UCSD-AML1 (cell line): Measurements from ENCODE around the gene NHERF2.
A peak's percentile ranks its signal among the peaks of the same experiment; 100 is the strongest.
"Not testable (repeated sequence)": the region's sequence is repeated elsewhere in the genome, so short reads cannot be mapped to it uniquely, and the experiment has no call there.

Experiments
- DNase-seq: peaks from one replicate; lab custom pipeline; 2025; ENCODE audit not compliant: unreplicated experiment; lab: John Stamatoyannopoulos, UW

NHERF2 gene

DNA sequence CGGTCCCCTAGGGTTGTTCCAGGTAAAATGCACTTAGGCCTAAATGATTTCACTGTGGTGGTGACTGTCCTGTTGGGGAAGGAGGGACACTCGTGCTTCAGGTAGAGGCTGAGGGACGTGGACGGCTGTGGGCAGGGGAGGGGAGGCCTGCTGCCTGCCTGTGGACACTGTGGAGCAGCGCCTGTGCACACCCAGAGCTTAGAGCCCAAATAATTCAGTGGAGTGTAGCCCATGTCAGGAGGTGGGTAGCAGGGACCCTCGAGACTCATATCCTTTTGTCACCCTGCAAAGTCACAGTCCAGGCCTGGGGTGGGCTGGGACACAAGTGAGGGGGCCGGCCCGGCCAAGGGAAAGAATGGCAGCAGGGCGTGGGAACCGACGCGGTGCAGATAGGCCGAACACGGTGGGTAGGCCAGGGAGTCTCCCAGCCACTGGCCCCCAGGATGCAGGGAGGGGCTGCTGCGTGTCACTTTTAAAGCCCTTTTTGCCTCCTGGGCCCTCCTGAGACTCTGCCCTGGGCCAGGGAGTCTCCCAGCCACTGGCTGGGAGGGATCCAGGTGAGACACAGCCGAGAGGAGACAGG is 733 bp upstream of the NHERF2 start:
- no peak for DNase-seq

DNA sequence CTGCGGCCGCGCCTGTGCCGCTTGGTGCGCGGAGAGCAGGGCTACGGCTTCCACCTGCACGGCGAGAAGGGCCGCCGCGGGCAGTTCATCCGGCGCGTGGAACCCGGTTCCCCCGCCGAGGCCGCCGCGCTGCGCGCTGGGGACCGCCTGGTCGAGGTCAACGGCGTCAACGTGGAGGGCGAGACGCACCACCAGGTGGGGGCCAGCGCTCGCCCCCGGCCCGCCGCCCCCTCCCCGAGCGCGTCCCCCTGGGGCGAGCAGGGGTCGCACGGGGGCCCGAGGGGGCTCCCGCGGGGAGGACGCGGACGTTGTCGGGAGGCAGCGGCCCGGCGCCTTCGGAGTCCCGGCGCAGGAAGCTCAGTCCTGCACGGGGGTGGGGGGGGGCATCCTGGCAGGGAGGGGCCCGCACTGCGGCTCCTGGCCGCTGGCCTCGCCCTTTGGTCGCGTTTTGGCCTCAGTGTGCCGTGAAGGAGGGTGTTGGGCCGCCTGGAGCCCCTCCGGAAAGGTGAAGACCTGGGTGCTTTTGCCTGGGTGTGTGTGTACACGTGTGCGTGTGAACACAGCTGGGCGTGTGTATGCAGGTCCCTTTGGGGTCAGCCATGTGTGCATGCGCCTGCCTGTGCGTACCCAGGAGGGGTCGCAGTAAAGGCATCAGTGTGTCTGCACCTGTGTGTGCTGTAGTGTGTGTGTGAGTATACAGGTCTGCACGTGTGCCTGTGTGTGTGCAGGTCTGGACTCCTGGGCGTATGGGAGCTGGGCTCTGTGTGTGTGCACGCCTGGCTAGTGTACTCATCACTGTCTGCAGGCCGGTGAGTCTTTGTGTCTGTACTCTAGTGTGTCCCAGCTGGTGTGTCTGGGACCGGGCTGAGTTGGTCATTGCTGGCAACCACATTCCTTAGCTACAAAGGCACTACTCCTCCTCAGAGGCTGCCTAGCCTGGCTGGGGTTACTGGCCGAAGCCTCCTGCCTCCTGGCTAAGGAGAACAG is 615 bp downstream of the NHERF2 start:
- DNase-seq, result peak; percentile 50

DNA sequence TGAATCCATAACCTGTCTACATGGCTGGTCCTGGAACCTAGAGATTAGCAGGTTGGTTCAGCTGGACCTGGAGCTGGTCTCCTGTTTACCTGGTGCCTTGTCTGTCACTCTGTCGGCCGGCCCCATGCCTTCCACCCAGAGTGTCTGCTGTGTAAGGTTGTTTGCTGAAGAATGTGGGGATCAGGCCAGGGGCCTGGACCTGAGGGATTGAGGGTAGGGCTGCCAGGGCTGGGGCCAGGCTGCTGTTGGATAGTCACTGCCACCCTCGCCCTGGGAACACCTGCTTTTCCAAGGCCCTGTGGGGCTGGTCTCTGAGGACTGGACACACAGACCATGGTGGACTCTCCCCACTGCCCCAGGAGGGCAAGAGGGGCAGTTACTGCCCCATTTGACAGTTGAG is 1.4 kb downstream of the NHERF2 start:
- no peak for DNase-seq

DNA sequence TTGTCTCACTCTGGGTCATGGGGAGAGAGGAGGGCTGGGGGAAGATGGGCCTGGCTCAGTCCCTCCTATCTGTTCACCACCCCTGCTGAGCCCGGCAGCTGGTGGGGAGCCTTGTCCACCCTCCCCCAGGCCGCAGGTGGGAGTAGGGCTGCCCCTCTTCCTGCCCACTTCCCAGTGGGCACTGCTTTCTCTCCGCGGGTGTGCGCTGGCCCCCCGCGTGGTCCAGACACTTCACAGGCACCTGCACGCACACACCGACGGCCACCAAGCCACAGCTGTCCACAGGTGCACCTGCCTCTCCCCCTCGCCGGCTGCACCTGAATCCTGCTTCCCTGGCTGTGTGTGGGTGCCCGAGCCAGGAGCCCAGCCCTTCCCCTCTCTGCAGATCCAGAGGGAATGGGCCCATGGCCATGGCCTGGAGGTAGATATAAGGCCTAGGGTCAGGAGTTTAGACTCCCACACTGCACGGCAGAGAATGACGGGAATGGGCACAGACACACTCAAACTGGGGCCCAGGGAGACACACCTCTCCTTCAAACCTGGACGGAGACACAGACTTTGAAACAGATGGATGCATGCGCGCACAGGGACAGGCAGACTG is 2.0 kb downstream of the NHERF2 start:
- DNase-seq, result no peak

DNA sequence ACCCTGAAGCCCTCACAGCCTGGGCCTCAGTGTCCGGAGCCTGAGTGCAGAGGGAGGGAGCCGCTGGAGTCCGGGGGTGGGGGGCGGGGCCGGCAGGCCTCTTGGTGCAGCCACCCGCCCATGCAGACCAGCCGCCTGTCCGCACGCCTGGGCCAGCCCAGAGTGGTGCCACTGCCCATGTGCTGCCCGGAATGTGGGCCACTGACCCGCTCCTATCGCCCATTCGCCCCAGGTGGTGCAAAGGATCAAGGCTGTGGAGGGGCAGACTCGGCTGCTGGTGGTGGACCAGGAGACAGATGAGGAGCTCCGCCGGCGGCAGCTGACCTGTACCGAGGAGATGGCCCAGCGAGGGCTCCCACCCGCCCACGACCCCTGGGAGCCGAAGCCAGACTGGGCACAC is 2.6 kb downstream of the NHERF2 start:
- DNase-seq, result no peak

DNA sequence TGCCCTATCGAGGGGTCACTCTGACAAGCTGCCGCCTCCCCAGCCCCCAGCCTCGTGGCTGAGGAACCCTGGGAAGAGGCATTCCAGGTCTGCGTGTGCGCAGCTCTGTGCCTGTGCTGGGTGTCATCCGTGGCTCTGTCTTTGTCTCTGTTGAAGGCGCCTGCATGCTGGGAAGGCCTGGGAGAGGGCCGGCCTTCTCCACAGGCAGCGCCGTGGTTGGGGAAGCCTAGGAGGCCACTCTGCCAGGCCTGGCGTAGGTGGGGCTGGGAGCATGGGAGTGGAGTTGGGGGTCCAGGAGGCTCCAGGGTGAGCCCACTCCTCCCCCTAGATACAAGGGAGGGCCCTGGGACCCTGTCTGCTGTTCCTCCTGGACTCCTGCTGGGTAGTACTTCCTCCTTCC is 3.3 kb downstream of the NHERF2 start:
- no peak for DNase-seq

DNA sequence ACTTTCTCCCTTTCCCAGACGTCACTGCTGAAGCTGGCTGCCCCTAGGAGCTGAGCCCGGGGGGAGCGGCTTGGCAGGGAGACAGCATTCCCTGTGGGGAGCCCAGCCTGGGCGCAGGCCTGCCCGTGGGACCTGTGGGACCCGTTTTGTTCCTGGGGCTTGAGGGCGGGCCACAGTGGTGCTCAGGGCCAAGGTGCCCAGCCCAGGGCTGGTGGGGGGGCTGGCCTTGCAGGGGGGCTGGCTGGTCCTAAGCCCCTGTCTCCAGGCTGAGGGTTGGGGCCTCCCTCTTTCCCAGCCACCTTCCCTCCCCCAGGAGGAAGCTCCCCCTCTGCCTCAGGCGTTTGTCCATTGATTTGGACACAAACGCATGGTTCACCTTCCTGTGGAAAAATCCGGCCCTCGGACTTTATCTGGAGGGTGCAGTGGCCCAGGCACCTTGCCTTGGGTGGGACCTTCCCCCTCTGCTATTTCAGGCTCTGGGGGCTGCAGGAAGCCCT is 4.4 kb downstream of the NHERF2 start:
- no peak for DNase-seq

DNA sequence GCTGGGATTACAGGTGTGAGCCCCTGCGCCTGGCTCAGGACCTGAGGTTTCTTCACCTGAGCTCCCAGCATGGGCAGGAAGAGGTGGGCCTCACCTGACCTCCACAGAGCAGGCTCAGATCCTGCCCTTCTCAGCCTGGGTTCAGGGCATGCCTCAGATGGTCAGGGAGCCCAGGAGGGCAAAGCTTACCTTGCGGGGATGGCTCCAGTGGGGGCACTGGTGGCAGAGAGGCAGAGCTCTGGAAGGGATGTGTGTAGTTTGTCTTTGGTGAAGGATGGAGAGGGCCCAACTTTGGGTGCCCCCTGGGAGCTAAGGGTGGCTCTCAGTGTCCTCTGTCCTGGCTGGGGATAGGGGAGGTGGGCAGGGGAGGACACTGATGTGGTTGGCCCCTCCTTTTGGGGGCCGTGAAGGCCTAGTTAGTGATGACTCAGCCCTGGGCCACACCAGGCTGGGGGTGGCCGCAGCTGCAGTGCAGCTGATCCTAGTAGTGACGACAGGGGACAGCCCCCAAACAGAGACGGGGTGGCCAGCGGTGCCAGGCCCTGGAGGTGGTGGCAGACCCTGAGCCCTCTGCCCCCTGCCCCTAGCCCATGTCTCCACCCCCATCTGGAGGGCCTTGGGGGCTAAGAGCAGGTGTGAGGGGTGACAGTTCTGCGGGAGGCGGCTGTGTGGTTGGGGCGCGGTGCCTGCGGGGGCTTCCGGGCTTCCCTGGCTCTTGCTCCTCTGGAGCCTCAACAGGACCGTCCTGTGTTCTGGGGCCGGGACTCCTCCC is 5.8 kb downstream of the NHERF2 start:
- DNase-seq, result no peak

DNA sequence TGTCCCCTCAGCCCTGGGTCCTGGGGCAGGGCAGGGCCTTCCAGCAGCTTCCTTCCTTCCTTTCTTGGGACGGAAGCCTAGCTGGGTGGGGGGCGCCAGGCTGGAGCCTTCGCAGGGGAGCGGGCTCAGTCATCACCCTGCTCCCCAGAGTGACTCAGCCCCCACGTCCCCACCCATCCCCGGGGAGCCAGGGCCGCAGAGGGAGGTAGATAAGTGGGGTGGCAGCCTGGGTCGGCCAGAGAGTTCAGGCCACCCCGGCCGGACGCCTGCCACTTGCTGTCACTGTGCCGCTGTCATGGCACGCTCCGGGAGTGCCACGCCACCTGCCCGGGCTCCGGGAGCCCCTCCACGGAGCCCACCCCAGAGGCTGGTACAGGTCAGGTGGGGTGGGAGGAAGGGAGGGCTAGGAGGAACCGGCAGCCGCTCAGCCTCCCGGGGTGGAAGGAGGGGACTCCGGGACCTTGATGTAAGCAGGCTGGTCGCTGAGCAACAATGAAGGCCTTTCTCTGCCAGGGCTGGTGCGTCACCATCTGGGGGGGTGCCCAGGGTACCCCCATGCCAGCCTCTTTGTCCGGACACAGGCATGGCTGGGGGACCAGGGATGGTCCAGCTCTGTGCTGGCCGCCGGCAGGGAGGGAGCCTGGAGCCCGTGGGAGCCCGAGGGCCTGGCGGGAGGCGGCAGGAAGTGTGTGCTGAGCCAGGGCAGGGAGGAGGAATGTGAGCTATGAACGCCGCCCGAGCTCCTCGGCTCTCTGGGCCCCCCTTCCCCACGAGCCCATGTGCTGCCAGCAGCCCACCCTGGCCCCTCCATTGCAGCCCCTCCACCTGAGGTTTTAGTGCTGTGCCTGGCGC is 6.6 kb downstream of the NHERF2 start:
- peak; percentile 60 for DNase-seq

DNA sequence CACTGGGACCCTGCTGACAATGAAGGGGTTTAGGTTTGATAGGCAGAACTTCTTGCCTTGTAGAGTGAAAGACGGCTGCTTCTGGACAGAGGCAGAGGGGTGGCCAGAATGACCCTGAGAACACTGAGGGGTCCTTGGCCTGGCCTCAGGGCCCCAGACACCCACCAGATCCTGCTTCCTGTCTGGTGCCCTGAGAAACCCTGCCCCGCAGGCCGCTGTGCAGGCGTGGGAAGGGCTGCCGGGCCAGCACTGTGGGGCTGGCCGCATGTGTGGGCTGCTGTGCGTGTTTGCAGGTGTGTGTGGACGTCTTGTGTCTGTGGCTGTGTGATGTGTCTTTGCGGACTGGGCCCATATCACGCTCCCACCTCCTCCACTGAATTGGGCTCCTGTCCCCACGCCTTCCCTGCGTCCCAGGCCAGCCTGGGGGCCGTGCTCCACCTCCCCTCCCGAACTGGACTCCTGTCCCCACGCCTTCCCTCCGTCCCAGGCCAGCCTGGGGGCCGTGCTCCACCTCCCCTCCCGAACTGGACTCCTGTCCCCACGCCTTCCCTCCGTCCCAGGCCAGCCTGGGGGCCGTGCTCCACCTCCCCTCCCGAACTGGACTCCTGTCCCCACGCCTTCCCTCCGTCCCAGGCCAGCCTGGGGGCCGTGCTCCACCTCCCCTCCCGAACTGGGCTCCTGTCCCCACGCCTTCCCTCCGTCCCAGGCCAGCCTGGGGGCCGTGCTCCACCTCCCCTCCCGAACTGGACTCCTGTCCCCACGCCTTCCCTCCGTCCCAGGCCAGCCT is 7.4 kb downstream of the NHERF2 start:
- not testable (repeated sequence) for DNase-seq

DNA sequence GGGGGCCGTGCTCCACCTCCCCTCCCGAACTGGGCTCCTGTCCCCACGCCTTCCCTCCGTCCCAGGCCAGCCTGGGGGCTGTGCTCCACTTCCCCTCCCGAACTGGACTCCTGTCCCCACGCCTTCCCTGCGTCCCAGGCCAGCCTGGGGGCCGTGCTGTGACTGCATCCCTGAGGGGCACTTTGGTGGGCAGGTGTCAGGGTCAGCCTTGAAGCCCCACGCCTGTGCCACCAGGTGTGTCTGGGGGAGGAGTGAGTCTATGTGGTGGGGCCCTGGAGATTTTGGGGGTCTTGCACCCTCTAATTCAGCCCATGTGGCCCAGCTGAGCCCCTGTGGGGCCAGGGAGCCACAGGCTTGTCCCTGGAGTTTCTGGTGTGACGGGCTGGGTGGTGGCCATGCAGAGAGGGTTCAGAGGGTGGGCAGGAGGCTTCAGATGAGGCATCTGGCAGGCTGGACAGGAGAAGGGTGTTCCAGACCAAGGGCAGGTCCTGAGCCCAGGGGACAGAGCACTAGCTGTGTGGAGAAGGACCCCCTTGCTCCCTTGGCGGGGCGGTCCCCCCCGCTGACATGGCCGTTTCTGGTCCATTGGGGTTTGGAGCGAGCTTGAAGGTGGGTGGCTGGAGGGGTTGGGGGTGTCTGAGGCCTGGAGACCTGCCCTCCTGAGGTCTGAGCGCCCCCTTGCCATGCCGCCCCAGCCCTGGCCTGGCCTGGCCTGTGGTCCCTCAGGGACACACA is 8.2 kb downstream of the NHERF2 start:
- DNase-seq, result no peak

DNA sequence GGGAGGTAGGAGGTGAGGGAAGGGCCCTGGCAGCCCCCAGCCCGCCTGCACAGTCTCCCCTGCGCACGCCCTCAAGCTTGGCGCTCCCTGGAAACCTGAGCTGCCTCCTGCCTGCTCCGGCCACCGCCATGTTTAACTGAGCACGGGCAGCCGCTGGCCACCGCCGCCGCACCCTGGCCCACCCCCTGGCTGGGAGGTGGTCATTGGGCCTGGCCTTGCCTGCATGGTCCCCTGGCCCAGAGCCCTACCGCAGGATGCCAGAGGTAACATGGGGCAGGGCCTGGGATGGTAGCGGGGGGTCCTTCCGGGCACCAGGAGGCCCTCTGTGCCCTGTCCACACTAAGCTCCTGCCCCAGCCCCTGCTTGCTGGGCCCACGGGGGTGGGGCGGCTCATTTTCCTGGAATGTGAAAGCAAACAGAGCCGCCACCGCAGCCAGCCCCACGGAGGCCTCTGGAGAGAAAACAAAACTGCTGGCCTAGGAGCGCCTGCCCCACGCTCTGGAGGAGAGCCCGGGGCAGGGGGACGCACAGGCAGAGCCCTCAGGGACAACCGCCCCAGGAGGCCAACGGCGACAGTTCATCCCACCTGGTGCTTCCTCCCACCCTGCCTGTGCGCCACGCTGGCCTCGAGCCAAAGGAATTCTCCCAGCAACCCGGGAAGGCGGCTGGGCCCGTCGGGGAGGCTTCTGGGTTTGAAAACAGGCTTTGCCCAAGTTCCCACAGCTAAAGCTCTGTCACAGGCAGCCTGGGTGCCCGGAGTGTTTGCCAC is 8.9 kb downstream of the NHERF2 start:
- DNase-seq, result no peak

DNA sequence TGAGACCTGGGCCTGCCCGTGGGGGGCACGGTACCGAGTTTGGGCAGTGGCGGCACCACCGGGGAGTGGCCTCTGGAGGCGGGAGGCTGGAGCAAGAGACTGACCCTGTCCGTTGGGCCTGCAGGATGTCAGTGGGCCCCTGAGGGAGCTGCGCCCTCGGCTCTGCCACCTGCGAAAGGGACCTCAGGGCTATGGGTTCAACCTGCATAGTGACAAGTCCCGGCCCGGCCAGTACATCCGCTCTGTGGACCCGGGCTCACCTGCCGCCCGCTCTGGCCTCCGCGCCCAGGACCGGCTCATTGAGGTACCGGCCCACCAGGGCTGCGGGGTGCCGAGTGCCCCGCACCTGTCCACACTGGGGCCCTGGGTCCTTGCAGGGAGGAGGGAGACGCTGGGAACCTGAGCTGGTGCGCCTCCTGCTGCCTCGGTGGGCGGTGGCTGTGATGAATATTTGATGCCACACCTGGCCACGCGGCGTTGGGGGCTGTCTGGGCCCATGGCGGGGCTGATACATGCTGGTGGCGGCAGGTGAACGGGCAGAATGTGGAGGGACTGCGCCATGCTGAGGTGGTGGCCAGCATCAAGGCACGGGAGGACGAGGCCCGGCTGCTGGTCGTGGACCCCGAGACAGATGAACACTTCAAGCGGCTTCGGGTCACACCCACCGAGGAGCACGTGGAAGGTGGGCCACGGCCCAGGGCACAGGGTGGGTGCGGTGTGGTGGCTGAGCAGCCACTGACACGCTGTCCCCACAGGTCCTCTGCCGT is 9.7 kb downstream of the NHERF2 start:
- DNase-seq, result no peak

DNA sequence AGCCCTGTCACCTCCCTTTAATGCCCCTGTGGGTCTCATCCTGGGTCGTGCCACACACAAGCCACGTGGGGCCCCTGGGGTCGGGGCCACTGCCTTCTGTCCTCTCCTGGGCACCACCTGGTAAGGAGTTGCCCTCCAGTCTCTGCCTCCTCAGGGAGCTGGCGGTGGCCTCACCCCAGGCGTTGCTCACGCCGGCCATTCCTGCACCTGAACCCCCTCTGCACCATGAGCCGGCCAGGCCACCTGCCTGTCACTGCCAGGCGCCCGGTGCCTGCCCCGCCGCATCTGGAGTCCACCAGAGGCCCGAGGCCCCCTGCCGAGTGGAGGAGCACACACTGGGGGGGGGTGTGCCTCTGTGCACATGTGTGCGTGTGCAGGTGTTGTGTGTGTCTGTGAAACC is 10.4 kb downstream of the NHERF2 start:
- DNase-seq, result no peak

DNA sequence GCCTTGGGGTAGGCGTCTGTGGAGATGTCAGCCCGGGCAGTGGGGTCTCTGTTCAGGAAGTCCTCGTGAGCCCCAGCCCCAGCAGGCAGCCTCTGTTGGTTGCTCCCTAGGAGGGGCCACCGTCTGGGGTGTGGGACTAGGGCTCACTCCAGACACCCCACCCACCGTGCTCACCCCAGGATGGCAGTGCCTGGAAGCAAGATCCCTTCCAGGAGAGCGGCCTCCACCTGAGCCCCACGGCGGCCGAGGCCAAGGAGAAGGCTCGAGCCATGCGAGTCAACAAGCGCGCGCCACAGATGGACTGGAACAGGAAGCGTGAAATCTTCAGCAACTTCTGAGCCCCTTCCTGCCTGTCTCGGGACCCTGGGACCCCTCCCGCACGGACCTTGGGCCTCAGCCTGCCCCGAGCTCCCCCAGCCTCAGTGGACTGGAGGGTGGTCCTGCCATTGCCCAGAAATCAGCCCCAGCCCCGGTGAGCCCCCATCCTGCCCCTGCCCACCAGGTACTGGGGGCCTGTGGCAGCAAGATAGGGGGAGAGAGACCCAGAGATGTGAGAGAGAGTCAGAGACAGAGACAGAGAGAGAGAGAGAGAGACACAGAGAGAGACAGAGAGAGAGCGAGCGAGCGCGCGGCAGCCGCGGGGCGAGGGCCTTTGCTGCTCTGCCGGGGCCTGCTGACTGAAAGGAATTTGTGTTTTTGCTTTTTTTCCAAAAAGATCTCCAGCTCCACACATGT is 11.1 kb downstream of the NHERF2 start:
- DNase-seq, result no peak

DNA sequence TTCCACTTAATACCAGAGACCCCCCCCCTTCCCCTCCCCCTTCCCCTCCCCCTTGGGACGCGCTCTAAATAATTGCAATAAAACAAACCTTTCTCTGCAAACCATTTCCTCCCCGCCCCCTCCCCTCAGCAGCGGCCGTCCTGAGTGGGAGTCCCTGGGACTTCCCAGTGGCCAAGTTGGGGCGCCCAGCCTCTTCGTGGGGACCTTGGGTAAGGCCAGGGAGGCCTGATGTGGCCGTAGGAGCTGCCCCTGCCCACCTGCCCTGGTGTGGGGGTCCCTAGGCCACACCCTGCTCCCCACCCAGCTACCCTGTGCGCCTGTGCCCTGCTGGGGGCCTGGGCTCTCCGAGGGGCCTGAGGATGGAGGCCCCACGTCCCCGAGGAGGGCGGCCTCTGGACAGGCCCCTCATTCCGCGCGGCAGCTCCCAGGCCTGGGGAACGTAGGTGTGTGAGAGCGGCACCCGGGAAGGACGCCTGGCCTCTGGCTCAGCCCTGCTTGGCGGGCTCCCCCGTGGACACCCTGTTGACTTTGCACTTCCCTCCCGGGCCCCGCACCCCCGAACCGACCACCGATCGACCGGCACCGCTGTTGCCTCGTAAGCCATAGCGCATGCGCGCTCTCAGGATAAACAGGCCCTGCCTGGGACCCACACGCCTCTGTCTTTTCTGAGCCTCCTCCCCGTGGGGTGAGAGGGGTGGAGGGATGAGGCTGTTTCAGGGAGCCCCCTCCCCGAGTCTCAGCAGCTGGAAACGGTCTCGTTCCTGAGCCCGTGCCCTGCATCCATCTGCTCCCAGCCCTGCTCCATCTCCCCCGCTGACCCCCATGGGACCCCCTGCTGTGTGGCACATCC is 11.9 kb downstream of the NHERF2 start:
- no peak for DNase-seq
